B cell (primary cell): ENCODE results near the gene PHF11.

Experiments used
- EZH2 ChIP-seq: IDR thresholded peaks from 2 replicates; pipeline ENCODE4 v1.6.1; 2012; ENCODE audit warnings: borderline replicate concordance, low read depth, mild to moderate bottlenecking, moderate library complexity, low read length; ENCODE audit not compliant: insufficient read depth, poor library complexity, severe bottlenecking
- TF ChIP-seq, protein P1 (sequence below): fragments of 200-600 bp; IDR thresholded peaks from one replicate; pipeline ENCODE4 v1.8.0; 2022; ENCODE audit warnings: antibody characterized with exemption, mild to moderate bottlenecking

DNA sequence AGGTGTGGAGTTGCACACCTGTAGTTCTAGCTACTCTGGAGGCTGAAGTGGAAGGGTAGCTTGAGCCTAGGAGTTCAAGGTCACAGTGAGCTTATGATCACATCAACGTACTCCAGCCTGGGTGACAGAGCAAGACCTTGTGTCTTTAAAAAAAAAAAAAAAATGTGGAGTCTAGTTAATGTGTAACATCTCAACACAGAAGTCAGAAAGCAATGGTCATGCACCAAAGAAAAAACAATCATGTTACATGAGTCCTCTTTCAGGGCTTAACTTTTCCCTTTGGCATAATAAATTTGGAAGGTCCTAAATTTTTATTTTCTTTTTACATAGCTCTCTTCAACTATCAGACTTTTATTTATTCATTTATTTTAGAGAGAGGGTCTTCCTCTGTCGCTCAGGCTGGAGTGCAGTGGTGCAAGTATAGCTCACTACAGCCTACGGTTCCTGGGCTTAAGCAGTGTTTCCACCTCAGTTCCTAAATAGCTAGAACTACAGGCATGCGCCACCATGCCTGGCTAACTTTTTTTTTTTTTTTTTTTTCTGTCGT, 29.4 kb upstream of the PHF11 start:
- TF ChIP-seq, protein P1, sequence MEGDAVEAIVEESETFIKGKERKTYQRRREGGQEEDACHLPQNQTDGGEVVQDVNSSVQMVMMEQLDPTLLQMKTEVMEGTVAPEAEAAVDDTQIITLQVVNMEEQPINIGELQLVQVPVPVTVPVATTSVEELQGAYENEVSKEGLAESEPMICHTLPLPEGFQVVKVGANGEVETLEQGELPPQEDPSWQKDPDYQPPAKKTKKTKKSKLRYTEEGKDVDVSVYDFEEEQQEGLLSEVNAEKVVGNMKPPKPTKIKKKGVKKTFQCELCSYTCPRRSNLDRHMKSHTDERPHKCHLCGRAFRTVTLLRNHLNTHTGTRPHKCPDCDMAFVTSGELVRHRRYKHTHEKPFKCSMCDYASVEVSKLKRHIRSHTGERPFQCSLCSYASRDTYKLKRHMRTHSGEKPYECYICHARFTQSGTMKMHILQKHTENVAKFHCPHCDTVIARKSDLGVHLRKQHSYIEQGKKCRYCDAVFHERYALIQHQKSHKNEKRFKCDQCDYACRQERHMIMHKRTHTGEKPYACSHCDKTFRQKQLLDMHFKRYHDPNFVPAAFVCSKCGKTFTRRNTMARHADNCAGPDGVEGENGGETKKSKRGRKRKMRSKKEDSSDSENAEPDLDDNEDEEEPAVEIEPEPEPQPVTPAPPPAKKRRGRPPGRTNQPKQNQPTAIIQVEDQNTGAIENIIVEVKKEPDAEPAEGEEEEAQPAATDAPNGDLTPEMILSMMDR: no peak
- no peak for TF ChIP-seq EZH2
